ENCODE measurements around the gene PAPOLB.
"Not testable (repeated sequence)": the region's sequence is repeated elsewhere in the genome, so short reads cannot be mapped to it uniquely, and the experiment has no call there.

PAPOLB gene

GRCh38 chr7:4861673-4862072 lies at the start of gene PAPOLB:
PAPOLB (minus strand) TSS chr7:4862030; CDS start chr7:4861810, 220 bp downstream.
- ATAC-seq, result no peak

GRCh38 chr7:4911111-4911828 lies 49.4 kb upstream of the PAPOLB start:
- ATAC-seq, result no peak

- ATAC-seq, result no peak
Measured at GRCh38 chr7:4906682-4907081, 44.9 kb upstream of the PAPOLB start.

- ATAC-seq, result no peak
Measured at GRCh38 chr7:4905171-4905570, 43.3 kb upstream of the PAPOLB start.

- ATAC-seq, result no peak
Measured at GRCh38 chr7:4904346-4904745, 42.5 kb upstream of the PAPOLB start.

- no peak for ATAC-seq
Measured at GRCh38 chr7:4895766-4896165, 33.9 kb upstream of the PAPOLB start.

- no peak for ATAC-seq
Measured at GRCh38 chr7:4894482-4894881, 32.7 kb upstream of the PAPOLB start.

- no peak for ATAC-seq
Measured at GRCh38 chr7:4893929-4894475, 32.2 kb upstream of the PAPOLB start.

- not testable (repeated sequence) for ATAC-seq
Measured at GRCh38 chr7:4893188-4893587, 31.4 kb upstream of the PAPOLB start.

GRCh38 chr7:4891522-4891921 lies 29.7 kb upstream of the PAPOLB start:
- ATAC-seq, result not testable (repeated sequence)

- no peak for ATAC-seq
Measured at GRCh38 chr7:4889682-4890081, 27.9 kb upstream of the PAPOLB start.

GRCh38 chr7:4888161-4888560 lies 26.3 kb upstream of the PAPOLB start:
- ATAC-seq, result no peak

- ATAC-seq, result no peak
Measured at GRCh38 chr7:4886671-4887070, 24.8 kb upstream of the PAPOLB start.

GRCh38 chr7:4885317-4885807 lies 23.5 kb upstream of the PAPOLB start:
- ATAC-seq, result no peak

- no peak for ATAC-seq
Measured at GRCh38 chr7:4884164-4884563, 22.3 kb upstream of the PAPOLB start.

- peak; percentile 91 to 92 for ATAC-seq
Measured at GRCh38 chr7:4883372-4884144, 21.7 kb upstream of the PAPOLB start, which contains the start of gene RADIL. RADIL (minus strand) TSS chr7:4883716; CDS start chr7:4878139, 5,577 bp downstream.

- ATAC-seq, result no peak
Measured at GRCh38 chr7:4883033-4883371, 21.2 kb upstream of the PAPOLB start.

GRCh38 chr7:4882169-4883032 lies 20.6 kb upstream of the PAPOLB start:
- no peak for ATAC-seq

GRCh38 chr7:4880218-4880617 lies 18.4 kb upstream of the PAPOLB start:
- ATAC-seq, result no peak

GRCh38 chr7:4879396-4880081 lies 17.7 kb upstream of the PAPOLB start:
- no peak for ATAC-seq

- ATAC-seq, result no peak
Measured at GRCh38 chr7:4878336-4879335, 16.8 kb upstream of the PAPOLB start.

All from activated CD4-positive, CD25-positive, alpha-beta regulatory T cell treated with anti-CD3 and anti-CD28 coated beads, Interleukin-2, amount 50 U/mL, for 24 hours (primary cell).